B cell (primary cell): ENCODE measurements around the gene IGFLR1. TPM values are rescaled to one million over a fixed set of nuclear protein-coding genes. Genes with fewer than 3 reads are reported as not detected.

Experiments used
- ATAC-seq: fragments of 200-7000 bp; cut with Tn5 transposase; one replicate; pipeline ENCODE4 v1.10.0; 2021; ENCODE audit warnings: low read depth, mild to moderate bottlenecking, moderate number of reproducible peaks, moderate library complexity
- CTCF ChIA-PET: fragments of 350-600 bp; sonication (Branson Sonifier 250); formaldehyde crosslinking; loops from one replicate; lab custom pipeline; 2021; ENCODE audit warnings: antibody characterized with exemption, inconsistent platforms; lab: Charles Lee
- POLR2A ChIA-PET: fragments of 350-600 bp; sonication (Branson Sonifier 250); formaldehyde crosslinking; loops from one replicate; lab custom pipeline; 2021; ENCODE audit warnings: antibody characterized with exemption; lab: Charles Lee
- DNase-seq: peaks from one replicate; pipeline ENCODE4 v3.0.0; 2013
- H2AFZ ChIP-seq: 2 replicates; pipeline ENCODE4 v1.6.1; 2012; ENCODE audit warnings: mild to moderate bottlenecking, low read depth, low read length; ENCODE audit not compliant: insufficient read depth, poor library complexity, severe bottlenecking
- H3K27ac ChIP-seq, 2 donors: 1 replicate in 1 of 2; 2 replicates in 1 of 2; pipeline ENCODE4 v1.5.1; 2012 to 2013; ENCODE audit warnings: low read length in 2 of 2, mild to moderate bottlenecking in 2 of 2, moderate library complexity in 1 of 2
- H3K27me3 ChIP-seq, 4 experiments: fragments of 200-600 bp in 1 of 4; sonication (generic) in 1 of 4; replicated peaks in 1 of 4; 1 replicate in 2 of 4; 2 replicates in 2 of 4; pipeline versions ENCODE4 v1.6.1 to v1.7.0; 2013 to 2016; ENCODE audit warnings: low read length in 3 of 4, mild to moderate bottlenecking in 2 of 4, mixed read lengths in 1 of 4, moderate library complexity in 1 of 4; ENCODE audit not compliant: insufficient read depth in 4 of 4, control insufficient read depth in 3 of 4; ENCODE audit errors: control extremely low read depth in 1 of 4
- H3K36me3 ChIP-seq, 2 experiments: replicated peaks in 1 of 2; 1 replicate in 1 of 2; 2 replicates in 1 of 2; pipeline versions ENCODE4 v1.6.1 to v1.7.1; 2013; ENCODE audit warnings: low read length in 1 of 2; ENCODE audit not compliant: insufficient read depth in 2 of 2, control insufficient read depth in 1 of 2; ENCODE audit errors: control extremely low read depth in 1 of 2, extremely low read depth in 1 of 2
- H3K4me1 ChIP-seq, 2 donors: fragments of 200-600 bp in 1 of 2; sonication (generic) in 1 of 2; 1 replicate in 1 of 2; 2 replicates in 1 of 2; pipeline versions ENCODE4 v1.5.1 to v1.6.1; 2013 to 2017; ENCODE audit warnings: low read length in 2 of 2; ENCODE audit not compliant: control insufficient read depth in 2 of 2, insufficient read depth in 2 of 2
- H3K4me2 ChIP-seq: replicated peaks from 2 replicates; pipeline ENCODE3; 2012; ENCODE audit warnings: mild to moderate bottlenecking, low read depth, low read length; ENCODE audit not compliant: poor library complexity, severe bottlenecking
- H3K4me3 ChIP-seq, 5 experiments: fragments of 200-600 bp in 1 of 5; sonication (generic) in 1 of 5; 1 replicate in 3 of 5; 2 replicates in 2 of 5; pipeline versions ENCODE4 v1.5.1 to v1.7.0; 2011 to 2016; ENCODE audit warnings: low read length in 4 of 5, mild to moderate bottlenecking in 4 of 5, low read depth in 2 of 5, control low read depth in 1 of 5, moderate library complexity in 1 of 5; ENCODE audit not compliant: insufficient read depth in 1 of 5; ENCODE audit errors: control extremely low read depth in 1 of 5, extremely low read depth in 1 of 5
- H3K79me2 ChIP-seq: fragments of 200-600 bp; sonication (generic); one replicate; pipeline ENCODE4 v1.6.0; 2016; ENCODE audit warnings: low read length; ENCODE audit not compliant: control insufficient read depth, insufficient read depth
- H3K9ac ChIP-seq: fragments of 200-600 bp; sonication (generic); 2 replicates; pipeline ENCODE4 v1.6.1; 2017; ENCODE audit warnings: mild to moderate bottlenecking, low read length, moderate library complexity
- H3K9me3 ChIP-seq, 3 donors: one replicate each; pipeline versions ENCODE4 v1.6.1 to v1.7.1; 2013; ENCODE audit warnings: low read length in 2 of 3; ENCODE audit not compliant: control insufficient read depth in 2 of 3, insufficient read depth in 1 of 3; ENCODE audit errors: control extremely low read depth in 1 of 3
- H4K20me1 ChIP-seq: 2 replicates; pipeline ENCODE4 v1.6.0; 2012; ENCODE audit warnings: mild to moderate bottlenecking, low read length; ENCODE audit not compliant: insufficient read depth, control insufficient read depth, poor library complexity, severe bottlenecking
- H3K27ac Mint-ChIP-seq: one replicate; pipeline ENCODE4 v1.8.0; 2021; ENCODE audit warnings: mixed read lengths
- H3K27me3 Mint-ChIP-seq: one replicate; pipeline ENCODE4 v1.8.0; 2021; ENCODE audit warnings: mixed read lengths
- H3K4me1 Mint-ChIP-seq: one replicate; pipeline ENCODE4 v1.8.0; 2021; ENCODE audit warnings: mixed read lengths
- H3K4me3 Mint-ChIP-seq: one replicate; pipeline ENCODE4 v1.8.0; 2021; ENCODE audit warnings: mixed read lengths
- H3K9me3 Mint-ChIP-seq: one replicate; pipeline ENCODE4 v1.8.0; 2022; ENCODE audit warnings: mixed read lengths; ENCODE audit not compliant: insufficient read depth
- CTCF ChIP-seq: fragments of 200-600 bp; IDR thresholded peaks from one replicate; pipeline ENCODE4 v1.8.0; 2022; ENCODE audit warnings: antibody characterized with exemption, mild to moderate bottlenecking
- EZH2 ChIP-seq: IDR thresholded peaks from 2 replicates; pipeline ENCODE4 v1.6.1; 2012; ENCODE audit warnings: borderline replicate concordance, low read depth, mild to moderate bottlenecking, moderate library complexity, low read length; ENCODE audit not compliant: insufficient read depth, poor library complexity, severe bottlenecking
- WGBS: methylation state at CpG from one replicate; pipeline ENCODE4 v1.1.5; 2013; ENCODE audit warnings: missing lambda C conversion rate; ENCODE audit not compliant: insufficient coverage; 5-methylcytosine and 5-hydroxymethylcytosine counted together
- intact Hi-C: fragments of 100-400 bp; cut with micrococcal nuclease; formaldehyde crosslinking; loops from one replicate; pipeline ENCODE4 v1.10.0; 2022
- polyA plus RNA-seq: library from polyadenylated mRNA; depleted of rRNA; stranded (reverse); fragments of >200 nt; gene quantifications from 2 replicates; pipeline ENCODE4 v1.2.3, GENCODE V29; 2012
- total RNA-seq, 2 donors: library from RNA; stranded (reverse); fragments of 120-200 nt in 1 of 2; gene quantifications; 1 replicate in 1 of 2; 2 replicates in 1 of 2; pipeline versions ENCODE4 v1.2.3 to v1.2.4, GENCODE V29; 2013 to 2022

Gene IGFLR1
- total and polyA plus RNA-seq, 2 donors (not counting 1 experiment from before 2014, with no cell fraction given): 130 to 245 TPM

GRCh38 chr19:35689836-35690235 lies 52.4 kb downstream of the IGFLR1 start:
- Histone ChIP-seq H3K4me1 (no peaks in the 10 kb centered on the region), H3K4me2 (no peak overlapping the region), H4K20me1 (no peaks in the 10 kb centered on the region), H3K27me3 (no peaks in the 10 kb centered on the region), H3K27ac (no peak overlapping the region), H3K9ac (no peak overlapping the region), H3K9me3 (no peaks in the 10 kb centered on the region), H3K4me3 (no peak overlapping the region), H3K79me2 (no peaks in the 10 kb centered on the region), H2AFZ (no peak overlapping the region), H3K36me3 (no peaks in the 10 kb centered on the region)
- ChIA-PET CTCF (no interaction called here), POLR2A (no interaction called here)
- no CpG with 5 or more reads among the region's 4 CpGs for WGBS
- intact Hi-C loops: loop anchor here (5.0 kb wide), 1 partner anchor 67 kb away; the partner anchor contains the start of genes HSPB6 and PROSER3
- no peak for ATAC-seq
- no peak overlapping the region for H3K4me3 Mint-ChIP-seq
- H3K27me3 Mint-ChIP-seq: no peaks in the 10 kb centered on the region
- no peak for DNase-seq
- no peaks in the 10 kb centered on the region for H3K9me3 Mint-ChIP-seq
- H3K4me1 Mint-ChIP-seq: no peaks in the 10 kb centered on the region
- TF ChIP-seq EZH2: no peak
- no peak for TF ChIP-seq CTCF
- no peak overlapping the region for H3K27ac Mint-ChIP-seq

Other genes with a start within 250 kb of the IGFLR1 start
- 1.8 and 4.5 TPM in 2 replicates for gene DMKN, start 228.8 kb downstream of the IGFLR1 start, total RNA-seq
- gene DMKN, start 228.8 kb downstream of the IGFLR1 start, polyA plus RNA-seq: 0.58 and 1.6 TPM in 2 replicates
- gene SBSN, start 214.1 kb downstream of the IGFLR1 start, total RNA-seq: not detected in 2 replicates
- gene SBSN, start 214.1 kb downstream of the IGFLR1 start, polyA plus RNA-seq: not detected in 2 replicates
- not detected in 2 replicates for gene GAPDHS, start 209.0 kb downstream of the IGFLR1 start, total RNA-seq
- gene GAPDHS, start 209.0 kb downstream of the IGFLR1 start, polyA plus RNA-seq: not detected in 2 replicates
- 39.8 and 41.6 TPM in 2 replicates for gene TMEM147, start 196.8 kb downstream of the IGFLR1 start, total RNA-seq
- 61.6 and 68.9 TPM in 2 replicates for gene TMEM147, start 196.8 kb downstream of the IGFLR1 start, polyA plus RNA-seq
- gene ATP4A, start 178.8 kb downstream of the IGFLR1 start, total RNA-seq: not detected in 2 replicates
- not detected in 2 replicates for gene ATP4A, start 178.8 kb downstream of the IGFLR1 start, polyA plus RNA-seq
- not detected in 2 replicates for gene PMIS2, start 156.3 kb downstream of the IGFLR1 start, total RNA-seq
- gene PMIS2, start 156.3 kb downstream of the IGFLR1 start, polyA plus RNA-seq: not detected in 2 replicates
- gene HAUS5, start 129.7 kb downstream of the IGFLR1 start, total RNA-seq: 32.2 and 35.3 TPM in 2 replicates
- gene HAUS5, start 129.7 kb downstream of the IGFLR1 start, polyA plus RNA-seq: 42.8 and 52.3 TPM in 2 replicates
- gene RBM42, start 113.4 kb downstream of the IGFLR1 start, total RNA-seq: 52.0 and 52.7 TPM in 2 replicates
- 42.1 and 42.9 TPM in 2 replicates for gene RBM42, start 113.4 kb downstream of the IGFLR1 start, polyA plus RNA-seq
- gene ETV2, start 100.7 kb downstream of the IGFLR1 start, total RNA-seq: 0.42 and 1.3 TPM in 2 replicates
- 0.20 and 0.49 TPM in 2 replicates for gene ETV2, start 100.7 kb downstream of the IGFLR1 start, polyA plus RNA-seq
- 214 and 215 TPM in 2 replicates for gene COX6B1, start 94.1 kb downstream of the IGFLR1 start, total RNA-seq
- gene COX6B1, start 94.1 kb downstream of the IGFLR1 start, polyA plus RNA-seq: 202 and 387 TPM in 2 replicates
- not detected in 2 replicates for gene UPK1A, start 75.9 kb downstream of the IGFLR1 start, total RNA-seq
- gene UPK1A, start 75.9 kb downstream of the IGFLR1 start, polyA plus RNA-seq: 0.16 and 0.17 TPM in 2 replicates
- gene ZBTB32, start 37.9 kb downstream of the IGFLR1 start, total RNA-seq: 28.1 and 30.9 TPM in 2 replicates
- 8.5 and 18.9 TPM in 2 replicates for gene ZBTB32, start 37.9 kb downstream of the IGFLR1 start, polyA plus RNA-seq
- gene KMT2B, start 24.4 kb downstream of the IGFLR1 start, total RNA-seq: 84.5 and 85.6 TPM in 2 replicates
- 96.9 and 106 TPM in 2 replicates for gene KMT2B, start 24.4 kb downstream of the IGFLR1 start, polyA plus RNA-seq
- 62.1 and 62.7 TPM in 2 replicates for gene U2AF1L4, start 3.0 kb upstream of the IGFLR1 start, total RNA-seq
- gene U2AF1L4, start 3.0 kb upstream of the IGFLR1 start, polyA plus RNA-seq: 89.7 and 170 TPM in 2 replicates
- gene PSENEN, start 3.2 kb upstream of the IGFLR1 start, total RNA-seq: 29.1 and 36.4 TPM in 2 replicates
- 11.7 and 17.7 TPM in 2 replicates for gene PSENEN, start 3.2 kb upstream of the IGFLR1 start, polyA plus RNA-seq
- gene LIN37, start 6.1 kb upstream of the IGFLR1 start, total RNA-seq: 22.3 and 22.8 TPM in 2 replicates
- 64.1 and 76.1 TPM in 2 replicates for gene LIN37, start 6.1 kb upstream of the IGFLR1 start, polyA plus RNA-seq
- gene HSPB6, start 14.6 kb upstream of the IGFLR1 start, total RNA-seq: not detected in 2 replicates
- not detected in 2 replicates for gene HSPB6, start 14.6 kb upstream of the IGFLR1 start, polyA plus RNA-seq
- gene PROSER3, start 15.7 kb upstream of the IGFLR1 start, total RNA-seq: 61.0 and 65.6 TPM in 2 replicates
- 26.0 and 30.7 TPM in 2 replicates for gene PROSER3, start 15.7 kb upstream of the IGFLR1 start, polyA plus RNA-seq
- 18.2 and 21.6 TPM in 2 replicates for gene ARHGAP33, start 33.1 kb upstream of the IGFLR1 start, total RNA-seq
- gene ARHGAP33, start 33.1 kb upstream of the IGFLR1 start, polyA plus RNA-seq: 27.8 and 28.7 TPM in 2 replicates
- not detected in 2 replicates for gene PRODH2, start 70.4 kb upstream of the IGFLR1 start, total RNA-seq
- not detected in 2 replicates for gene PRODH2, start 70.4 kb upstream of the IGFLR1 start, polyA plus RNA-seq
- gene NPHS1, start 110.1 kb upstream of the IGFLR1 start, total RNA-seq: not detected in 2 replicates
- gene NPHS1, start 110.1 kb upstream of the IGFLR1 start, polyA plus RNA-seq: not detected in 2 replicates
- not detected in 2 replicates for gene KIRREL2, start 114.5 kb upstream of the IGFLR1 start, total RNA-seq
- gene KIRREL2, start 114.5 kb upstream of the IGFLR1 start, polyA plus RNA-seq: not detected in 2 replicates
- gene APLP1, start 126.1 kb upstream of the IGFLR1 start, total RNA-seq: not detected in 2 replicates
- 0.06 TPM in 1 of 2 replicates, not detected in the other for gene APLP1, start 126.1 kb upstream of the IGFLR1 start, polyA plus RNA-seq
- 272 and 276 TPM in 2 replicates for gene NFKBID, start 158.1 kb upstream of the IGFLR1 start, total RNA-seq
- 111 and 618 TPM in 2 replicates for gene NFKBID, start 158.1 kb upstream of the IGFLR1 start, polyA plus RNA-seq
- 2.9 and 4.8 TPM in 2 replicates for gene HCST, start 160.1 kb upstream of the IGFLR1 start, total RNA-seq
- 29.8 and 40.6 TPM in 2 replicates for gene HCST, start 160.1 kb upstream of the IGFLR1 start, polyA plus RNA-seq
- gene TYROBP, start 165.8 kb upstream of the IGFLR1 start, total RNA-seq: 2.7 and 3.3 TPM in 2 replicates
- gene TYROBP, start 165.8 kb upstream of the IGFLR1 start, polyA plus RNA-seq: 14.8 and 25.6 TPM in 2 replicates
- 1.6 and 2.1 TPM in 2 replicates for gene LRFN3, start 193.9 kb upstream of the IGFLR1 start, total RNA-seq
- gene LRFN3, start 193.9 kb upstream of the IGFLR1 start, polyA plus RNA-seq: 0.62 and 0.79 TPM in 2 replicates